Thoracic aorta (tissue), 2 donors: Measurements from ENCODE around the gene EFCAB8. TPM values are rescaled to one million over a fixed set of nuclear protein-coding genes. Genes with fewer than 3 reads are reported as not detected.
"Not testable (repeated sequence)": the region's sequence is repeated elsewhere in the genome, so short reads cannot be mapped to it uniquely, and the experiment has no call there.

Source experiments
- ATAC-seq: fragments of 150-250 bp; one replicate; pipeline ENCODE4 v1.8.0; 2017; ENCODE audit warnings: low read depth; ENCODE audit not compliant: insufficient number of reproducible peaks, low FRiP score
- DNase-seq: peaks from one replicate; pipeline ENCODE4 v3.0.0-alpha.2; 2020; ENCODE audit warnings: low spot score
- H3K27ac ChIP-seq, 2 donors: fragments of 200-600 bp; sonication (generic); 1 replicate in 1 of 2; 2 replicates in 1 of 2; pipeline ENCODE4 v1.5.1; 2016; ENCODE audit warnings: mild to moderate bottlenecking in 2 of 2, moderate library complexity in 2 of 2
- H3K27me3 ChIP-seq: fragments of 200-600 bp; sonication (generic); replicated peaks from 2 replicates; pipeline ENCODE4 v1.6.0; 2016; ENCODE audit warnings: mild to moderate bottlenecking; ENCODE audit not compliant: insufficient read depth
- H3K36me3 ChIP-seq: fragments of 200-600 bp; sonication (generic); one replicate; pipeline ENCODE4 v1.5.1; 2016
- H3K4me1 ChIP-seq, 2 donors: fragments of 200-600 bp; sonication (generic); 1 replicate in 1 of 2; 2 replicates in 1 of 2; pipeline versions ENCODE4 v1.5.1 to v1.6.0; 2016; ENCODE audit warnings: low read depth in 2 of 2, mild to moderate bottlenecking in 1 of 2; ENCODE audit not compliant: control insufficient read depth in 1 of 2
- H3K4me3 ChIP-seq: fragments of 200-600 bp; sonication (generic); 2 replicates; pipeline ENCODE4 v1.5.1; 2016; ENCODE audit warnings: mild to moderate bottlenecking
- H3K9me3 ChIP-seq: fragments of 200-600 bp; sonication (generic); 2 replicates; pipeline ENCODE4 v1.5.1; 2016
- total RNA-seq, 2 donors: library from RNA; depleted of rRNA; stranded (reverse); fragments of >200 nt; gene quantifications; one replicate each; pipeline versions ENCODE4 v1.1.0 to v1.2.3, GENCODE V29; 2016
- TF ChIP-seq, protein P1 (sequence below): fragments of 200-600 bp; sonication (generic); IDR thresholded peaks from one replicate; pipeline ENCODE4 v1.5.1; 2019; ENCODE audit warnings: antibody characterized with exemption

Gene EFCAB8
- total RNA-seq, 2 donors from 2014 or later: 1.5 to 2.9 TPM

- ATAC-seq (no peak), DNase-seq (no peak)
- Histone ChIP-seq H3K36me3 (no peaks in the 10 kb centered on the region), H3K4me1 (no peaks in the 10 kb centered on the region), H3K27ac (no peak overlapping the region), H3K27me3 (no peaks in the 10 kb centered on the region), H3K4me3 (no peak overlapping the region), H3K9me3 (no peaks in the 10 kb centered on the region)
- TF ChIP-seq, protein P1, sequence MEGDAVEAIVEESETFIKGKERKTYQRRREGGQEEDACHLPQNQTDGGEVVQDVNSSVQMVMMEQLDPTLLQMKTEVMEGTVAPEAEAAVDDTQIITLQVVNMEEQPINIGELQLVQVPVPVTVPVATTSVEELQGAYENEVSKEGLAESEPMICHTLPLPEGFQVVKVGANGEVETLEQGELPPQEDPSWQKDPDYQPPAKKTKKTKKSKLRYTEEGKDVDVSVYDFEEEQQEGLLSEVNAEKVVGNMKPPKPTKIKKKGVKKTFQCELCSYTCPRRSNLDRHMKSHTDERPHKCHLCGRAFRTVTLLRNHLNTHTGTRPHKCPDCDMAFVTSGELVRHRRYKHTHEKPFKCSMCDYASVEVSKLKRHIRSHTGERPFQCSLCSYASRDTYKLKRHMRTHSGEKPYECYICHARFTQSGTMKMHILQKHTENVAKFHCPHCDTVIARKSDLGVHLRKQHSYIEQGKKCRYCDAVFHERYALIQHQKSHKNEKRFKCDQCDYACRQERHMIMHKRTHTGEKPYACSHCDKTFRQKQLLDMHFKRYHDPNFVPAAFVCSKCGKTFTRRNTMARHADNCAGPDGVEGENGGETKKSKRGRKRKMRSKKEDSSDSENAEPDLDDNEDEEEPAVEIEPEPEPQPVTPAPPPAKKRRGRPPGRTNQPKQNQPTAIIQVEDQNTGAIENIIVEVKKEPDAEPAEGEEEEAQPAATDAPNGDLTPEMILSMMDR: no peak
These were observed 113.7 kb downstream of the EFCAB8 start for GRCh38 chr20:32972181-32973076.

DNA sequence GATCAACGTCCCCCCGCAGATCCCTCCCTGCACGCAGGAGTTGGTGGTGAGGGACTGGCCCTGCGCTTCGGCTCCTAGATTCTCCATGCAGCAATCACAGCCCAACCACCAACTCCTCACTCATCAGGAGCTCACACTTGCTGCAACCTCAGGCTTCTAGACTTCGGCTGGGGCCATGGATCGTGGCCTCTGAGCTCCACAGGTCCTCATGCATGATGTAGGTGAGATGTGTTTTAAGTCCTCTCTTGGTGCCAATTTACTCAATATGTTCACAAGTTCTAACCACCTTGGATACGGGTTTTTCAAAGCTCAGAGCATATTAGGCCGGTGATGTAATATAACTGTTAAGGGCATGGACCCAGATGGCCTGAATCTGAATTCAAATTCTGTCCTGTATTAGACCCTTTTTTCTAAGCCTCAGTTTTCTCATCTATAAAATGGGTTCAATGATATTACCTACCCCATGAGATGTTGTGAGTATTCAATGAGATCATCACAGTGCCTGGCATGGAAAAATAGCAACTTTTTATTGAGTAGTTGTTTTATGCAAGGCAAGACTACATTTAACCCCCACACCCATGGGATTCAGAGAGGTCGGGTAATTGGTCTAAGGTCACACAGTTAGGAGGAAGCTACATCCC, 114.5 kb downstream of the EFCAB8 start:
- Histone ChIP-seq H3K4me3 (no peak overlapping the region), H3K27me3 (no peaks in the 10 kb centered on the region), H3K27ac (no peak overlapping the region), H3K9me3 (no peaks in the 10 kb centered on the region), H3K4me1 (no peaks in the 10 kb centered on the region), H3K36me3 (no peaks in the 10 kb centered on the region)
- ATAC-seq (no peak), DNase-seq (no peak)
- TF ChIP-seq, protein P1: no peak

DNA sequence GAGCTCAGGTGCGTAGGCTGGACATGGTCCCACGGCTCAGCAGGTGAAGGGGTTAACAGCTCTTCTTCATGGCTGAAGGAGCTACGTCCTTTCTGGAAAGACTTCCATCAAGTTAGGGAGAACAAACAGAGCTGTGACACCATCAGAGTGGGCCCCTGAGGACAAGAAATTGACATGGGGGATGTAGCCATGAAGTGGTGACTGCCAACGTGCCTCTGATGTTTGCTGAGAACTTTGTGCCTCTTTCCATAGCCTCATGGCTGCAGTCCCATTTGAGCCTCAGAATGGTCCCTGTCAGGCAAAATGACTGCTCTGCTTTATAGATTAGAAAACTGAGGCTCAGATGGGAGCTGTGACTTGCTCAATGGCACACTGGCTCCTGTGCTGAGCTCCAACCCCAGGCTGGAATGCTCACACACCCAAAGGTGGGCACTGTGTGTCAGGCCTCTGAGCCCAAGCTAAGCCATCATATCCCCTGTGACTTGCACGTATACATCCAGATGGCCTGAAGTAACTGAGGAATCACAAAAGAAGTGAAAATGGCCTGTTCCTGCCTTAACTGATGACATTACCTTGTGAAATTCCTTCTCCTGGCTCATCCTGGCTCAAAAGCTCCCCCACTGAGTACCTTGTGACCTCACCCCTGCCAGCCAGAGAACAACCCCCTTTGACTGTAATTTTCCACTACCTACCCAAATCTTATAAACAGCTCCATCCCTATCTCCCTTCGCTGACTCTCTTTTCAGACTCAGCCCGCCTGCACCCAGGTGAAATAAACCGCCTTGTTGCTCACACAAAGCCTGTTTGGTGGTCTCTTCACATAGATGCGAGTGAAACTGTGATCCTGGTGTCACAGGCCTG, 115.7 kb downstream of the EFCAB8 start:
- not testable (repeated sequence) for H3K4me1 ChIP-seq, H3K9me3 ChIP-seq, H3K4me3 ChIP-seq, H3K27ac ChIP-seq, H3K27me3 ChIP-seq, H3K36me3 ChIP-seq, ATAC-seq, DNase-seq

DNA sequence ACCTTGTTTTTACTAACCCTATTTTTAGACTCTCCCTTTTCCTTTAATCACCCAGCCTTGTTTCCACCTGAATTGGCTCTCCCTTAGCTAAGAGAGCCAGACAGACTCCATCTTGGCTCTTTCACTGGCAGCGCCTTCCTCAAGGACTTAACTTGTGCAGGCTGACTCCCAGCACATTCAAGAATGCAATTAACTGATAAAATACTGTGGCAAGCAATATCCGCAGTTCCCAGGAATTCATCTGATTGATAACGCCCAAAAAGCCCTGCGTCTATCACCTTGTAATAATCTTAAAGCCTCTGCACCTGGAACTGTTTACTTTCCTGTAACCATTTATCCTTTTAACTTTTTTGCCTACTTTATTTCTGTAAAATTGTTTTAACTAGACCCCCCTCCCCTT, 116.4 kb downstream of the EFCAB8 start:
- H3K9me3 ChIP-seq, H3K27me3 ChIP-seq, DNase-seq, H3K4me1 ChIP-seq, ATAC-seq, H3K4me3 ChIP-seq, H3K27ac ChIP-seq, H3K36me3 ChIP-seq: not testable (repeated sequence)

DNA sequence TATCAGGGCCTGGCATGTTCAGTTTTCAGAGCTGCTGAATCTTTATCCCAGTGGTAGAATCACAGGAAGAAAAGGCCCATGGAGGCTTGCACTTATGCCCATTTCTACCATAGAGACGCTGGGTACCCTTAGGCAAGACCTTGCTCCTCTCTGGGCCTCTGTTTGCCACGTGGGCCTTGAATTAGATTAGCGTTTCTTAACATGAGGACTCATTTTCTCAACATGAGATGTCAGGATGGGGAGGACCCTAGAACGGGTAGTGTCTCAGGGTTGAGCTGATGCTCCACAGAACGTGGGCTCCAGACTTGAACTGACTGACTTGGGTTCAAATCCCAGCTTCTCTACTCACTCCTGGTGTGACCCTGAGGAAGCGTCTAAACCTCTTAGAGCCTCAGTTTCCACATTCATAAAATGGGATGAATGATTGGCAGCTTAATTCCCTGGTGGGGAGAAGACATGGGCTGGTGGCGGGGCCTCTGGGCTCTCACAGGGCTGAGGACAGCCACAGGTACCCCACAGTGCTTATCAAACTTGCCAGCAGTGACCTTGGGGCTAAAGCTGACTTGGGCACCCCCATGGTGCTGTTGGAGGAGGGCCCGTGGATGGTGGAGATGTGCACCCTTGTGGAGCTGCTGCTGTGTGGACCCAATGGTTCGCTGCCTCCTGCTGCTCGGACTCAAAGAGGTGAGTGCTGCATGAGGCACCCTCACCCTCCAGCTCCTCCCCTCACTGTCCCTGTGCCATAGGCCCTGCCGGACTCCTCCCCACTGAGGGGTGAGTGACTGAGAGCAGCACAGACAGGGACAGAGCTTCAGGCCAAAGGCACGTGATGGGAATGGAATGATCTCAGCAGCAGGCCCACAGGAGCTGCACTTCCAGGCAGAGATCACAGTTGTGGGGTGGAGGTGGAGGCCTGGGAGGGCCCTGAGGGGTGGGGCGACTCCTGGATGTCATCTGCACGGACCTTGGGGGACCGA, 117.3 kb downstream of the EFCAB8 start:
- no peaks in the 10 kb centered on the region for H3K27me3 ChIP-seq
- DNase-seq: no peak
- no peaks in the 10 kb centered on the region for H3K4me1 ChIP-seq
- TF ChIP-seq, protein P1: no peak
- ATAC-seq: no peak
- no peak overlapping the region for H3K4me3 ChIP-seq
- no peaks in the 10 kb centered on the region for H3K36me3 ChIP-seq
- no peak overlapping the region for H3K27ac ChIP-seq
- H3K9me3 ChIP-seq: no peaks in the 10 kb centered on the region
